ENCODE results near the gene MOSPD3. TPM values are rescaled to one million over a fixed set of nuclear protein-coding genes. Genes with fewer than 3 reads are reported as not detected.
"Not testable (repeated sequence)": the region's sequence is repeated elsewhere in the genome, so short reads cannot be mapped to it uniquely, and the experiment has no call there.

Gene MOSPD3, protein sequence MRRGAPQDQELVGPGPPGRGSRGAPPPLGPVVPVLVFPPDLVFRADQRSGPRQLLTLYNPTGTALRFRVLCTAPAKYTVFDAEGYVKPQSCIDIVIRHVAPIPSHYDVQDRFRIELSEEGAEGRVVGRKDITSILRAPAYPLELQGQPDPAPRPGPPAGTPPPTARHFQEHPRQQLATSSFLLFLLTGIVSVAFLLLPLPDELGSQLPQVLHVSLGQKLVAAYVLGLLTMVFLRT
- polyA plus RNA-seq = 10 to 100 TPM; 13.1 to 25.6 (median 17.9) TPM

DNA sequence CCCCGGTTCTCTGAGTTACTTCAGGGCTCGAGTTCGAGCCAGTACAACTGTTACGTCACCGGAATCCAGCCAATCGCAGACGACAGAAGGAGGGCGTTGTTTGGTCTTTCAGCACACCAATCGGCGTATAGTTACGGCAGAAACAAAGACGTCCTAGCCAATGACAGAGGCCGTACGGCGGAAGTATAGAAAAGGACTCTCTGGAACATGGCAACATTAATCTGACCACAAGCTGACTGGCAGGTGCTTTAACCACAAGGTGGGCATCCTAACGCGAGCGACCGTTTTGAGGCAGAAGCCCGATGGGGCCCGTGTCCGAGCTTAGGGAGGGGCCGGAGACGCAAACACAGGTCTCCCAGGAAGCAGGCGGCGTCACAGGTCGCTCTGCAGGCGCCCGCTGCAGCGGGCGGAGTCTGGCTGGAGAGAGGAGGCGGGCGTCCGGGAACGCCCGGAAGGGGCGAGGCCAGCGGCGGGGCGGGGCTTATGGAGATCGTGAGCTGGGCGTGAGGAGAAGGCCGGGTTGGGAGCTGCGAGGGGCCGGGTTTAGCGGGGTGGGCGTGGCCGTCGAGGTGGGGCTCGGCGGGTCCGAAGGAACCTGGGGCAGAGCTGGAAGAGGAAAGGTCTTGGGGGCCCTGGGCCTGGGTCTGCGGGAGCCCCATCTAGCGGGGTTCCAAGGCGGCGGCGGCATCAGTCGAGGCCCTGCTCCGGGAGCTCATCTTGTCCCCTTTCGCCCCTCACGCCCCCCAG lies at the start of gene MOSPD3:
Gene MOSPD3 (plus strand): TSS at position 558 of the 747 bp plus-strand sequence. CDS start 252 bp downstream, outside the sequence.
- 0 to 1% (median 0%) methylated on average over 54 to 61 of the region's 61 CpGs for WGBS, 3 donors
- H3K27ac ChIP-seq (ENCODE audit: low read depth, low read length) = peak within 1 kb of the TSS; percentile 33

DNA sequence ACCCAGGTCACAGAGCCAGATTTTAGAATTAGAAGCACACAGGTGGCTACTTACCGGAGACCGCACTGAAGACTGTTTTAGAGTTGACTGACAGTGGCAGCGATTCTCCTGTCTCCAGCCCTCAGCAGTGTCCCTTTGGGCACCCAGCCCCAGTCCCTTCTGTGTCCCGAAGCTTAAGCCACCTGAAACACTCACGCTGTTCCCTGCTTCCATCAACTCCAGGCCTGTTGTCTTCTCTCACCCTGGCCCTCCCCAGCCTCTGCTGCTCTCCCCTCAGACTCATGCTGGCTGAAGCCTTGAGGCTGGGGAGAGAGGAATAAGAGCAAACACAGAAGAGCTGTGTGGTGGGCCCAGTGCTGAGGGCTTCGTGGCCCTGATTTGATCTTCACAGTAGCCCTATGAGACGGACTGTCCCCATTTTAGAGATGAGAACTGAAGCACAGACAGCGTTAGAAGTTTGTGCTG lies 49.2 kb upstream of the MOSPD3 start:
- H3K27ac ChIP-seq (ENCODE audit: low read depth, low read length) = no peak overlapping the region
- 93 to 98% (median 94%) methylated on average over 8 of the region's 8 CpGs for WGBS, 3 donors

DNA sequence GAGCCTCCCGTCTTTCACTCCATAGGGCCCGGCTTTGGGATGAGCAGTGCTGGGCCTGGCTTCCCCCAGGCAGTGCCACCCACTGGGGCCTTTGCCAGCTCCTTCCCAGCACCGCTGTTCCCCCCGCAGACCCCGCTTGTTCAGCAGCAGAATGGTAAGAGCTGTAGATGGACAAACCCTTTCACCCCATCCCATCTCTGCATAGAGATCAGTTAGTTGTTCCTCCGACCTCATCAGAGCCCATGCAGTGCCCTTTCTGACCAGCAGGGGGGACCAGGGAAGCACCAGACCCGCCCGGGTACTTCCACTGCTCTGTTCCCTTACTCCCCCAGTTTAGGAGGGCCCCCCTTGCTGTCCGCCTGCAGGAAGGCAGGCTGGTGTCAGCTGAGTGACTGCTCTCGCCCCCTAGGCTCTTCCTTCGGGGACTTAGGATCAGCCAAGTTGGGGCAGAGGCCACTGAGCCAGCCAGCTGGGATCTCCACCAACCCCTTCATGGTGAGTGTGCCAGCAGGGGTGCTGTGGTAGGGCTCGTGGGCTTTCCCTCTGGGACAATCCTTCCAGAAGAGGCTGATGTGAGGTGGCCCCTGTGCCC lies 48.4 kb upstream of the MOSPD3 start:
- no peak overlapping the region for H3K27ac ChIP-seq (ENCODE audit: low read depth, low read length)

DNA sequence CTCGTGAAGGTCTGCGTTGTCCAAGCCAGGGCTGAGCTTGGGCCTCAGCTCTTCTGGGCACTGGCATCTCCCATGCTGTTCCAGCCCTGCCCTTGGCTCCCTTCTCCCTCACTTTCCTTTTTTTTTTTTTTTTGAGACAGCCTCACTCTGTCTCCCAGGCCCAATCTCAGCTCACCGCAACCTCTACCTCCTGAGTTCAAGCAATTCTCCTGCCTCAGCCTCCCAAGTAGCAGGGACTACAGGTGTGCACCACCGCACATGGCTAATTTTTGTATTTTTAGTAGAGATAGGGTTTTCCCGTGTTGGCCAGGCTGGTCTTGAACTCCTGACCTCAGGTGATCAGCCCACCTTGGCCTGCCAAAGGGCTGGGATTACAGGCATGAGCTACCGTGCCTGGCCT lies 47.9 kb upstream of the MOSPD3 start:
- WGBS, 3 donors = 87 to 92% (median 91%) methylated on average over 6 of the region's 6 CpGs
- not testable (repeated sequence) for H3K27ac ChIP-seq (ENCODE audit: low read depth, low read length)

More for the DNA sequence above, 48.4 kb upstream of the MOSPD3 start:
- WGBS, 3 donors = 33 to 42% (median 33%) methylated on average over 12 of the region's 12 CpGs

DNA sequence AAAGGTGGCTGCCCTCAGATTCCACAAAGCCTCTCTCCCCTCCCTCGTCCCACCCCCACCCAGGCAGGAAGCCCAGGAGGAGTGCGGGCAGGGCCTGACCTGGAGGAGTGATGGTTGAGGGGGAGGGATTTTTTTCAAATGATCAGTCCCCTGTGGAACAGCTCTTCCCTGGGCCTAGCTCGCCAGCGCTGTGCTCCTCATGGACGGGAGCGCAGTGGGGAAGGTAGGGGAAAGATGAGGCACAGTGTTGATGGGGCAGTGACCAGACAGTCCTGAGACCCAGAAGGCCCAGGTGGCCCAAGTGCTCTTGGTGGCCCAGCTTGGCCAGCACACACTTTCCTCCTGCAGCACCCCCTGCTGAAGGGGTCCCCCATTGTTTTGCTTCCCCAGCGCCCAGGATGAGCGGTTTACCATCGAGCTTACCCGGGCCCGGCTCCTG lies 47.2 kb upstream of the MOSPD3 start:
- 92 to 93% (median 93%) methylated on average over 11 of the region's 11 CpGs for WGBS, 3 donors
- H3K27ac ChIP-seq (ENCODE audit: low read depth, low read length) = no peak overlapping the region

DNA sequence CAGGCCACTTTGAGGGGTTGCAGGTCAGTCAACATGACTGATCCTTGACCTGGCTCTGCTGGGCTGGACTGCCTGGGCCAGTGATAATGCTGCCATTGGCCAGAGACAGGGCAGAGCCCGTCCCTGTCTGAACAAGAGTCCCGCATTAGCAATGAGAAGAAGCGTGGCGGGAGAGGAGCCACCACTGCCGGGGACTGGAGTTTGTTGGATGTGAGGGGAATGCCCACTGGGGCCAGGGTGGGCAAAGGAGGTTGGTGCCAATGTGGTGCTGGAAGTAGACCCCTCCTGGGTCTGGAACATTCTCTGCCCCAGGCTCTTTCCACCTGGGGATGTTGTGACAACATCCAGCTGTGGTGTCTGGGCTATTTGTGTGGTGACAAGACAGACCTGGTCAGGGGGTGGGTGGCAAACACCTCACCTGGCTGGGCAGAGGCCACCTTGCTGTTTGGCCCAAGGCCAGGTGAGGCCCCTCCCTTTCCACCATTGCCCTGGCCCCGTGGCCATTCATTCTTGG lies 46.3 kb upstream of the MOSPD3 start:
- no peak overlapping the region for H3K27ac ChIP-seq (ENCODE audit: low read depth, low read length)
- 83 to 91% (median 83%) methylated on average over 6 of the region's 6 CpGs for WGBS, 3 donors

DNA sequence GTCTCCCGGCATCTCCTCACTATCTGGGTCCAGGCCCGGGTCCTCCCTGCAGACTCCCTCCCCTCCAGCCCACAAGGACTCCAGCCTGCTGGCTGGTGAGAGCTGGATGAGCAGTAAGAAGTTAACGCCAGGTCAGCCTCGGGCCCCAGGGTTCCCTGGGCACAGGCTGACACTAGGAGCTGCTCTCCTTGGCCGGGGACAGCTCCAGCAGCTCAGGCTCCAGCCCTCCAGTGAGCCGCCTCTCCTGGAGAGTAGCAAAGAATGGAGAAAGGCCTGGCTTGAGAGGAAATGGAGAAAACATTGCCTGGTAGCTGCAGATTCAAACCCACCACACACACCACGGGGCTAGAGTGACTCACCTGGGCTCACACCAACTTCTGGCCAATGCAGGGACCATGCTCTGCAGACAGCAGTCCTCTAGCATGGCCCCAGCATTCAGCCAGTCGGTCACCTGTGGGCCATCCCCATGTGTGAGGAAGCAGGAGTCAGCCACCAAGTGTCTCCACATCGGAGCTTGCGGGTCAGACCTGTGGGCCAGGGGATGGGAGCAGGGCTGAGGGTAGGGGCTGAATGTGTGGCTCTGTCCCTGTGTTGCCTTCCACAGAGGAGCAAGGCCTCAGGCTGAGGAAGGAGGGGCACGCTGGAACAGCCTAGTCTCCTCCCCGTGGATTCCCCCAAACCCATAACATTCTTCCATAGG lies 45.2 kb upstream of the MOSPD3 start:
- no peak overlapping the region for H3K27ac ChIP-seq (ENCODE audit: low read depth, low read length)
- 68 to 75% (median 70%) methylated on average over 12 of the region's 12 CpGs for WGBS, 3 donors

DNA sequence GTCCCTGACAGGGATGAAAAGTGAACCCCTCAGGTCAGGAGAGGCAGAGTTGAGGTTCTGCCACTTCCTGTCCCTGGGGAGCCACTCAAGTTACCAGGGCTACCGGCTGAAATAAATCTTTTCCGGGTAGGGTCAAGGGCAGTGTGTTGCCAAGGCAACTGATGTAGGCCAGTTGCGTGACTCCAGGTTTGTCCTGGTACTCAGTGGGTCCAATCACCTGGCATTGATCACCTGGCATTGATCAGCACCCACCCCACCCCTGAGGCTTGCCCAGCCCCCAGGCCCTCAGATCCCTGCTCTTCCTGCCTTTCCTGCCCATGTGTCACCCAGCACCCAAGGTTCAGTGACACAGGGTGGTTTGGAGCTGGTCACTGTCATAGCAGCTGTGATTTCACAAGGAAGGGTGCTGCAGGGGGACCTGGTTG lies 44.6 kb upstream of the MOSPD3 start:
- WGBS, 3 donors = 22 to 34% (median 23%) methylated on average over 3 of the region's 3 CpGs

DNA sequence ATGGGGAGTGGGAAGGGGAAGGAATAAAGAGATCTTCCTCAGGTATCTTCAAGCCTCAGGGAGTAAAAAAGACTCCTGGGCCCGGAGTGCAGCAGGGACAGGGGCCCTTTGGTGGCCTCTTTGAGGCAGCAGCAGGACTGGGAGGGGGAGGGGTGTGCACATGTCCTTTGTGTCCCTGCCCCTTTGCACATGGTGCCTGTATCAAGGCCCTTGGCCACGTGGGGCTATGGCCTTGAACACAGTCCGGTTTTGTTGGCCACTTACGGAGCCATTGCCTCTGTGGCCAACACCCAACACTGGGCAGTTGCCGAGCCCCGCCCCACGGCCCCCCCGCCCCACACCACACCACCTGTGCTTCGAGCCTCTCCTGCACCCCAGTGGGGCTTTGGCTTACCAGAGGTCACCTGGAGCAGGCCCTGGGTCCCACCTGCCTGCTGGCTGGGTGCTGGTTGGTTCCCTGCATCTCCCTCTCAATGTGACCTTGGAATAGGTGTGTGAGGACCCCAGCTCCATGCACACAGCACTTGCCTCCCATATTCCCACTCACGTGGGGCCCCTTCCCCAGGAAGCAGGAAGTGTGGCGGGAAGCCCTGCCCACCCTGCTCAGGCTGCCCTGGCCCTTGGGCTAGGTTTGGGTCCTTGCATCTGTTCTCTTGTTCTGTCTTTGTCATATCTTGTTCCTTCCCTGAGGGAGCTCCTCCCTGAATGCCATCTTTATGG lies 44.0 kb upstream of the MOSPD3 start:
- WGBS, 3 donors = 54 to 79% (median 69%) methylated on average over 9 to 11 of the region's 11 CpGs
- no peak overlapping the region for H3K27ac ChIP-seq (ENCODE audit: low read depth, low read length)

More for the DNA sequence above, 44.6 kb upstream of the MOSPD3 start:
- H3K27ac ChIP-seq (ENCODE audit: low read depth, low read length) = no peak overlapping the region

DNA sequence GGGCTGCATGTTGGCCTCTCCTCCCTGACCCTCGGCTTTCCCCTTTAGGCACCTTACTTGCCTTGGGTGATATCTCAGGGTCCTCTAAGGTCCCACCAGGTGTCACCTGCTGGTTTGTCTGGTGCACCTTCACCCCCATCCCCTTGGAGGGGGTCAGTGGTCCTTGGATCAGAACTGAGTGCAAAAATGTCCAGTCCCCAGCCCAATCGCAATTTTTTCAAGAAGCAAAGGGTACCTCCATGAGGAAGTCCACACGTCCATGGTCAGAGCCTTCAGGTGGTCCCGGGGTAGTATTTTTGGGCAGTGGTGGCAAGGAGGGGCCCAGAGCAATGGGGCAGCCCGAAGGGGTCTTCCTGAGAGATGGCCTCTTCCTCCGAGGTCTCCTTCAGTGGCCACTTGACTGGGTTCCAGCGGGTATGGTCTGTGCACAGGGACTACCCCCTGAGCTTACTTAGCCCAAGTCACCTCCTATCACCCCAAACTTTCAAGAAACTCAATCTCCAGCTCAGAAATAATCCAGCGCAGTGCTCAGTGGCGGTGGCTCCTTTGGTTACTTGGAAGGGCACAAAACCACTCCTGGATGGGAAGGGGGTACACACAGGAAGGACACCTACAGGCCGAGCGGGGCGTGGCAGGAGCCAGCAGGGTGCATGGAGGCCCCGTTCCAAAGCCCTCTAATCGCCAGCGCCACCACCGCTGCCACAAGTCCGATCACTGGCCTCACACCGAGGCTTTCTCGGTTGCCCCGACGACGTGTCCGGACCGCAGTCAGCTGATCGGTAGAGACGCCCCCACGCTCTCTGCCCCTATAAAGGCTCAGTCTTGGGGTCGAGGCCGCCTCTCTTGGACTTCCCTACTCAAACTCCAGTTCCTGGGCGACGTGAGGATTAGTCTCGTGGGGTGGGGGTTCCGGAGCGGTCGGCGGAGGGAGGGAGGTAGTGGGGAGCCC lies 43.2 kb upstream of the MOSPD3 start:
- no peak overlapping the region for H3K27ac ChIP-seq (ENCODE audit: low read depth, low read length)
- 24 to 32% (median 25%) methylated on average over 36 of the region's 36 CpGs for WGBS, 3 donors

DNA sequence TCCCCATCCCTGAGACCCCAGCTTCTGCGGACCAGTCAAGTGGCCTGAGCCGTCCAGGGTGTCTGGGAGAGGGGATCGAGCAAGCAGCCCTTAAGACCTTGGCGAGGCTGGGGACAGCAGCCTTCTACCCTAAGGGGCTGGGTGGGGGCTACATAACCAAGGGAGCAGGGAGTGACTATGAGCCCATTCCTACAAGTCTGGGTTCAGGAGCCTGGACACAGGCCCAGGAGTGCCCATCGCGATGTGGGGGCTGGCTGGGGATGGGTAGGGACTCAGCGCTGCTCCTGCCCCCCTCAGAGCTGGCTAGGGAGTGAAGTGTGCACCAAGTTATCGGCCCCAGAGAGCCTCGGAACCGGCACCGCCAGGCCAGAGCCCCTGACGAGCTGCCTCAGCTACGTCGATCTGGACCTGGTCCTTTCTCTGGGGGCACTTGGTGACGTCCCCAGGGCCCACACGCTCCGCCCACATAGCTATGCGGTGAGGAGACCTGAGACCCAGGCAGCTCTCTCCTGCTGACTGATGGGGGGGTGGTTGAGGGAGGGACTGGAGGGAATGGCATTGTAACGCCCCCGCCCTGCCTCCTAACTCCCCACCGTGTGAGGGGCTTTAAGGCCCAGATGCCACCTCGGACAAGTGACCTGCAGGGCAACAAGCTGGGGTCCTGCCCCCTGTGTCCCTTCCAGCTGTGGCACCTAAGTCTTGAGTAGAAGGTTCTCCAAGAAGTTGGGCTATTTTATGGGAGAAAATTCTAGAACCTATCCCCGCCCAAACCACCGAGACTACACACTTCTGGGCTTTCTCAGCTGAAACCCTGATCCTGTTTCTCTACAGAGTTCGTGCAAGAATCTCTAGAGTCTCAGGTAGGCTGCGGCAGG lies 41.1 kb upstream of the MOSPD3 start:
- no peak overlapping the region for H3K27ac ChIP-seq (ENCODE audit: low read depth, low read length)
- 74 to 80% (median 79%) methylated on average over 26 of the region's 26 CpGs for WGBS, 3 donors

DNA sequence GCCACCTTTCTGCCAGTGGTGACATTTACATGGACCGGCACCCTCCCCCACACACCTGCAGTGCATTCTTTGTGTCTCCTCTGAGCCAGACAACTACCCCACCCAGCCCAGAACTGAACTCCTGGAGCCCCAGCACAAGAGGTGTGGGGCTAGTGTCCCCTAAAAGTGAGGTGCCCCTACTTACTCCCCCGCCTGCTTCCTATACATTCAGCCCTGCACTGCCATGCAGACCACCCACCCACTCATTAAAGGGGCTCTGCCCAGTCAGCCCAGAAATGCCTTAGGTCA lies 40.6 kb upstream of the MOSPD3 start:
- no peak overlapping the region for H3K27ac ChIP-seq (ENCODE audit: low read depth, low read length)
- 92 to 100% (median 98%) methylated on average over 2 of the region's 2 CpGs for WGBS, 3 donors

DNA sequence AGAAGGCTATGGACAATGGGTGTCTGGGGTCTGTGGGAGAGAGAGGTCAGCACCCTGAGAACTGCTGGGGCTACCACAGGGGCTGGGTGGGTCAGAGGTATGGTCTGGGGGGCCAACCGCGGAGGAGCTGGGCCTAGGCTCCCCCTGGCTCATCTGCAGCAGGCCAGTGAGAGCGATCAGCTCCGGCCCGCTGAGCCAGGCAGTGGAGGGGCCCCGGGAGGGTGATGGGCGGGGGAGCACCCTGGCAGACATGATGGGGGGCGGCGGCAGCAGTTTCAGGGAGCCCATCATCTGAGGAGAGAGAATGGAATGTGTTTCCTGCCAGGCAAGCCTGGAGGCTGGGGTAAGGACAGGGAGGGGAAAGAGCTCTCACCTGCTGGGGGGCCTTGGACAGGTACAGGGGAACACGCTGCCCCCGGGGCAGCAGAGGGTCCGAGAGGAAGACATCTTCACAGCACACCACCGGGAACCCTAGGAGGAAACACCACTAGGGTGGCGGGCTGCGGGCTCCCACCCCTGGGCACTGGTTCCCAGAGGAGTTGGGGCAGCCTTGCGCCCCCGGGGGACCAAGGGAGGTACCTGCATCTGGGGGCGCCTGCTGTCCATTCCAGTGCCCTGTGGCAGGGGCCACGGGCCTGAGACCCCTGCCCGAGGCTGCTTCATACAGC lies 39.9 kb upstream of the MOSPD3 start:
- 81 to 89% (median 86%) methylated on average over 19 to 20 of the region's 20 CpGs for WGBS, 3 donors

DNA sequence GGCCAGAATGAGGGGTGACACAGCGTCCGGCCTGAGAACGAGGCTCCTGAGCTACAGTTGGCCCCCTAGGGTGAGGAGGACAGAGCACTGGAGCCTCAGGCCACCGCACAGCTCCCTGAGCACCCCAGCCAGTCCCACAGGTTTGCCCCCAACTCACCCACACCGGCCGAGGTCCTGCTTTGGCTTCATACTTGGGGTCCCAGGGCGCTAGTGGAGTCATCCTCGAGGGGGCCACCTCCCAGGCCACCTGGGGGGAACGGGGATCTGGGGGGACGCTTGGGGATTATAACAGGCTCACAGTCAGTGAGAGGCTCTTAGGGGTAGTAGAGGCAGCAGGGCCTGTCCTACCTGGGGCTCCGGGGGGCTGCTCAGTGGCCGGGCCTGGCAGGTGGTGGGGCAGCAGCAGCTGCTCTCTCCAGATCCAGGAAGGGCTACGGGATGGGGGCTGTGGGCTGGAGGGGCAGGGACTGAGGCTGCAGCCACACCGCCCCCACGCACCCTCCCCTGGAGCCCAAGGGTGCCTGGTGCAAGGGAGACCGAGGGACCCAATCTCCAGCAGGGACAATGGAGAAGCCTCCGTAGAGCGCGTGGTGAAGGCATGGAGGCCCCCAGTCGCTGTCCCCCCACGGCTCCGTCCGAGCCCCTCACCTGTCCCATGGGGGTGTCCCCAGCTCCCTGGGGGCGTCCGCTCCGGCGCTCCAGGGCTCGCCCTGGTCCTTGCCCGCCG lies 39.2 kb upstream of the MOSPD3 start:
- 93 to 95% (median 93%) methylated on average over 27 to 30 of the region's 30 CpGs for WGBS, 3 donors
- H3K27ac ChIP-seq (ENCODE audit: low read depth, low read length) = no peak overlapping the region

More for the DNA sequence above, 39.9 kb upstream of the MOSPD3 start:
- no peak overlapping the region for H3K27ac ChIP-seq (ENCODE audit: low read depth, low read length)

Measured in adipose tissue (tissue), 3 donors.